ENCODE measurements around the gene ANKRD6. TPM values are rescaled to one million over a fixed set of nuclear protein-coding genes. Genes with fewer than 3 reads are reported as not detected.

The ANKRD6 gene
- total and polyA plus RNA-seq, 11 donors, result 3.5 to 14.1 (median 10.2) TPM

- H3K4me1 ChIP-seq, result no peaks in the 10 kb centered on the region
- intact Hi-C loops (cut with DNase I), result no loop called here
Observed at GRCh38 chr6:89574910-89575561, 142.1 kb downstream of the ANKRD6 start.

GRCh38 chr6:89575562-89575960 is 142.6 kb downstream of the ANKRD6 start:
- no peaks in the 10 kb centered on the region for H3K27me3 ChIP-seq
- no peaks in the 10 kb centered on the region for H3K36me3 ChIP-seq
- no peaks in the 10 kb centered on the region for H3K4me1 ChIP-seq
- DNase-seq (no peak), ATAC-seq (no peak)
- no peak overlapping the region for H3K27ac ChIP-seq
- H3K4me3 ChIP-seq, result no peak overlapping the region
- TF ChIP-seq CTCF (IDR thresholded peaks at IDR 0.05) (no peak), POLR2A (IDR thresholded peaks at IDR 0.05) (no peak)
- no peaks in the 10 kb centered on the region for H3K9me3 ChIP-seq
- intact Hi-C loops (cut with DNase I), result no loop called here
- WGBS, 4 donors, result 58 to 78% (median 64%) methylated on average over 2 of the region's 2 CpGs

More at GRCh38 chr6:89574910-89575561, 142.1 kb downstream of the ANKRD6 start:
- DNase-seq, result no peak
- no peaks in the 10 kb centered on the region for H3K36me3 ChIP-seq
- no peaks in the 10 kb centered on the region for H3K9me3 ChIP-seq
- no peak for ATAC-seq
- no peak overlapping the region for H3K27ac ChIP-seq
- no peak overlapping the region for H3K4me3 ChIP-seq
- TF ChIP-seq POLR2A (IDR thresholded peaks at IDR 0.05) (no peak), CTCF (IDR thresholded peaks at IDR 0.05) (no peak)
- WGBS, 4 donors, result 86 to 91% (median 89%) methylated on average over 2 of the region's 2 CpGs
- no peaks in the 10 kb centered on the region for H3K27me3 ChIP-seq

GRCh38 chr6:89580997-89581666 is 148.2 kb downstream of the ANKRD6 start:
- Histone ChIP-seq H3K4me1 (peaks cover 0 to 4% (median 0%) of the 10 kb centered on the region in 12 donors), H3K9me3 (no peaks in the 10 kb centered on the region), H3K27ac (no peak overlapping the region), H3K27me3 (no peaks in the 10 kb centered on the region), H3K4me3 (no peak overlapping the region), H3K36me3 (no peaks in the 10 kb centered on the region)
- ATAC-seq (no peak), DNase-seq (no peak)
- intact Hi-C loops (cut with DNase I), result no loop called here
- 88 to 94% (median 91%) methylated on average over 3 of the region's 3 CpGs for WGBS, 4 donors
- TF ChIP-seq CTCF (IDR thresholded peaks at IDR 0.05) (no peak), POLR2A (IDR thresholded peaks at IDR 0.05) (no peak)

GRCh38 chr6:89581689-89582088 is 148.7 kb downstream of the ANKRD6 start:
- TF ChIP-seq CTCF (IDR thresholded peaks at IDR 0.05) (no peak), POLR2A (IDR thresholded peaks at IDR 0.05) (no peak)
- Histone ChIP-seq H3K9me3 (no peaks in the 10 kb centered on the region), H3K27ac (no peak overlapping the region), H3K27me3 (no peaks in the 10 kb centered on the region), H3K4me3 (no peak overlapping the region), H3K36me3 (no peaks in the 10 kb centered on the region), H3K4me1 (peaks cover 0 to 4% (median 0%) of the 10 kb centered on the region in 12 donors)
- 89 to 95% (median 90%) methylated on average over 4 of the region's 4 CpGs for WGBS, 4 donors
- ATAC-seq, result no peak
- no peak for DNase-seq
- intact Hi-C loops (cut with DNase I), result no loop called here

Measured in heart left ventricle (tissue), 16 donors.